K562 (cell line): ENCODE data around the gene SLC22A4. TPM values are rescaled to one million over a fixed set of nuclear protein-coding genes. Genes with fewer than 3 reads are reported as not detected.

Source experiments
- ATAC-seq: fragments of 200-7000 bp; cut with Tn5 transposase; 3 replicates; pipeline ENCODE4 v1.9.1; 2020; ENCODE audit warnings: moderate library complexity
- BruUV-seq: library from RNA; stranded (reverse); fragments of 400-500 nt; replicated peaks from 2 replicates; lab custom pipeline; 2021; lab: Mats Ljungman, UMichigan
- CTCF ChIA-PET: fragments of 300-600 bp; formaldehyde crosslinking; extraction: SDS; loops from one replicate; lab custom pipeline; 2021; ENCODE audit warnings: low intra/inter-chr PET ratio; lab: Yijun Ruan, JAX
- POLR2A ChIA-PET: fragments of 300-600, 350-650 bp; sonication (Branson Sonifier 250); formaldehyde crosslinking; extraction: SDS; loops from one replicate; lab custom pipeline; 2021; ENCODE audit warnings: antibody characterized with exemption, inconsistent platforms; lab: Yijun Ruan, JAX
- DNase-seq, 4 experiments: peaks; one replicate each; pipeline versions ENCODE4 v3.0.0 to v3.0.0-alpha.2; 2011 to 2018; ENCODE audit warnings: low spot score in 3 of 4, mixed read lengths in 3 of 4; ENCODE audit errors: extremely low read depth in 1 of 4
- FAIRE-seq: peaks from 2 replicates; lab custom pipeline; 2011; peaks lifted over from hg19 to GRCh38; lab: Jason Lieb, UNC
- H2AFZ ChIP-seq: 2 replicates; pipeline ENCODE4 v1.6.0; 2011; ENCODE audit warnings: low read depth, low read length, control low read depth, inconsistent platforms
- H3K27ac ChIP-seq: fragments of 200-600 bp; 3 replicates; pipeline ENCODE4 v1.8.0; 2011; ENCODE audit warnings: low read depth, mild to moderate bottlenecking, control low read depth, inconsistent platforms, low read length, moderate library complexity, mixed read lengths; ENCODE audit errors: extremely low read depth
- H3K27me3 ChIP-seq, 2 experiments: fragments of 300-600 bp in 1 of 2; 2 replicates in 1 of 2; 3 replicates in 1 of 2; pipeline versions ENCODE4 v1.6.0 to v1.8.0; 2011; ENCODE audit warnings: inconsistent platforms in 2 of 2, low read length in 2 of 2, mild to moderate bottlenecking in 1 of 2, mixed read lengths in 1 of 2, moderate library complexity in 1 of 2; ENCODE audit not compliant: control insufficient read depth in 2 of 2, insufficient read depth in 2 of 2
- H3K36me3 ChIP-seq: fragments of 300-600 bp; 3 replicates; pipeline ENCODE4 v1.8.0; 2011; ENCODE audit warnings: mild to moderate bottlenecking, low read length, inconsistent platforms; ENCODE audit not compliant: control insufficient read depth, insufficient read depth
- H3K4me1 ChIP-seq, 2 experiments: fragments of 200-600 bp in 1 of 2; replicated peaks in 1 of 2; 2 replicates in 1 of 2; 3 replicates in 1 of 2; pipeline versions ENCODE4 v1.5.1 to v1.8.0; 2011; ENCODE audit warnings: inconsistent platforms in 2 of 2, low read length in 2 of 2, mild to moderate bottlenecking in 1 of 2, mixed read lengths in 1 of 2, moderate library complexity in 1 of 2; ENCODE audit not compliant: control insufficient read depth in 2 of 2, insufficient read depth in 2 of 2
- H3K4me2 ChIP-seq: 2 replicates; pipeline ENCODE4 v1.6.1; 2011; ENCODE audit warnings: low read length, control low read depth, inconsistent platforms, mixed read lengths; ENCODE audit not compliant: insufficient read depth
- H3K4me3 ChIP-seq: fragments of 200-600 bp; sonication (generic), shearing (Covaris generic); 2 replicates; pipeline ENCODE4 v1.5.1; 2016; ENCODE audit warnings: control low read depth, inconsistent platforms
- H3K79me2 ChIP-seq: fragments of 200-600 bp; 3 replicates; pipeline ENCODE4 v1.8.0; 2011; ENCODE audit warnings: low read length, inconsistent platforms; ENCODE audit not compliant: control insufficient read depth, insufficient read depth
- H3K9ac ChIP-seq, 2 experiments: 2 replicates each; pipeline versions ENCODE4 v1.6.0 to v1.6.1; 2011; ENCODE audit warnings: low read depth in 2 of 2, low read length in 2 of 2, control low read depth in 1 of 2, inconsistent platforms in 1 of 2, mild to moderate bottlenecking in 1 of 2, mixed read lengths in 1 of 2; ENCODE audit not compliant: insufficient read depth in 1 of 2
- H3K9me1 ChIP-seq: one replicate; pipeline ENCODE4 v1.6.0; 2011; ENCODE audit warnings: inconsistent platforms, mild to moderate bottlenecking, low read length, moderate library complexity; ENCODE audit not compliant: control insufficient read depth, insufficient read depth
- H3K9me3 ChIP-seq: replicated peaks from 2 replicates; pipeline ENCODE4 v1.5.1; 2011; ENCODE audit warnings: low read depth, low read length, inconsistent platforms; ENCODE audit not compliant: control insufficient read depth, insufficient read depth
- H4K20me1 ChIP-seq: replicated peaks from 2 replicates; pipeline ENCODE4 v1.6.1; 2011; ENCODE audit warnings: low read length, inconsistent platforms, mixed read lengths; ENCODE audit not compliant: control insufficient read depth, insufficient read depth
- KDM4B ChIP-seq, 2 experiments: fragments of 450-650 bp in 1 of 2; sonication (generic) in 1 of 2; IDR thresholded peaks; 2 replicates each; pipeline ENCODE4 v1.6.1; 2016 to 2017; ENCODE audit warnings: borderline replicate concordance in 2 of 2, antibody characterized with exemption in 1 of 2, low read depth in 1 of 2, mild to moderate bottlenecking in 1 of 2
- MLX ChIP-seq, 2 experiments: fragments of 450-650 bp in 1 of 2; sonication (generic) in 1 of 2; formaldehyde crosslinking; conservative IDR thresholded peaks; 2 replicates each; pipeline versions ENCODE4 v1.4.0 to v1.8.1; 2020 to 2022; ENCODE audit warnings: mild to moderate bottlenecking in 1 of 2, missing genetic modification reagents in 1 of 2
- NFIC ChIP-seq: fragments of 450-650 bp; IDR thresholded peaks from 2 replicates; pipeline ENCODE4 v1.6.1; 2017; ENCODE audit warnings: mild to moderate bottlenecking, inconsistent platforms
- POLR2AphosphoS2 ChIP-seq: IDR thresholded peaks from 2 replicates; pipeline ENCODE4 v1.6.1; 2012; ENCODE audit warnings: low read length, improper control_type of control experiment
- ZBTB5 ChIP-seq: fragments of 450-650 bp; IDR thresholded peaks from 2 replicates; pipeline ENCODE4 v1.6.1; 2017; ENCODE audit warnings: antibody characterized with exemption
- WGBS: fragments of 100-300 bp; shearing (Covaris generic); methylation state at CpG from one replicate; pipeline ENCODE4 v1.1.6; 2016; ENCODE audit warnings: low coverage, mixed read lengths; ENCODE audit not compliant: insufficient coverage; ENCODE audit errors: missing lambda C conversion rate; 5-methylcytosine and 5-hydroxymethylcytosine counted together
- in situ Hi-C: fragments of 300-500 bp; cut with MboI; formaldehyde crosslinking; loops from 4 replicates; pipeline ENCODE4 v1.15.0; 2018; ENCODE audit warnings: inconsistent platforms, mixed read lengths
- intact Hi-C: fragments of 100-400 bp; cut with micrococcal nuclease; formaldehyde crosslinking; loops from 2 replicates; pipeline ENCODE4 v1.14.2; 2022
- polyA plus RNA-seq, 8 experiments: library from polyadenylated mRNA; depleted of rRNA in 4 of 8; stranded (reverse) in 5 of 8; unstranded in 3 of 8; fragments of >200 nt; fragmentation: Nextera tagmentation in 2 of 8; fragmentation: Illumina TruSeq in 1 of 8; extraction: Ambion mirVana in 2 of 8; extraction: Trizol in 1 of 8; gene quantifications; 2 replicates each; pipeline versions ENCODE4 v1.2.1 to v1.2.3, GENCODE V29; 2011 to 2014; ENCODE audit warnings: inconsistent platforms in 1 of 8, missing spikeins in 1 of 8
- total RNA-seq, 7 experiments: library from RNA; depleted of rRNA in 6 of 7; stranded (reverse); fragments of >200 nt in 6 of 7; fragmentation: Illumina TruSeq in 2 of 7; extraction: Trizol in 2 of 7; gene quantifications; 2 replicates each; pipeline versions ENCODE4 v1.2.1 to v1.2.3, GENCODE V29; 2011 to 2021; ENCODE audit warnings: low replicate concordance in 1 of 7
- TF ChIP-seq, protein P1 (sequence below): fragments of 450-650 bp; IDR thresholded peaks from 2 replicates; pipeline ENCODE4 v1.6.1; 2016; ENCODE audit warnings: low read depth

The SLC22A4 gene
- total and polyA plus RNA-seq, 9 of the 15 experiments (the other 6 are each of a cell fraction or from before 2014, with no cell fraction given) = 2.7 to 9.5 (median 6.2) TPM

- Histone ChIP-seq H3K9me3 (no peaks in the 10 kb centered on the region), H3K4me1 (peaks cover under 1 to 7% of the 10 kb centered on the region in 2 experiments; a peak in 4 of 5 replicates), H3K4me3 (no peak overlapping the region), H3K4me2 (no peak overlapping the region), H3K9ac (no peak overlapping the region), H3K27me3 (no peaks in the 10 kb centered on the region), H3K36me3 (peaks cover 38% of the 10 kb centered on the region), H3K27ac (no peak overlapping the region; the same call in 2 of the 3 replicates), H3K79me2 (no peaks in the 10 kb centered on the region), H3K9me1 (no peaks in the 10 kb centered on the region), H2AFZ (no peak overlapping the region), H4K20me1 (no peaks in the 10 kb centered on the region)
- no peak for FAIRE-seq
- WGBS = 67% methylated on average over 2 of the region's 2 CpGs
- intact Hi-C loops = no loop called here
- TF ChIP-seq NFIC (peak; percentile 31), KDM4B (IDR thresholded peaks at IDR 0.05; ENCODE audit: borderline replicate concordance in 2 of 2, low read depth in 1 of 2) (no peak), POLR2AphosphoS2 (no peak), ZBTB5 (no peak), MLX (CRISPR knock-in tag; conservative IDR thresholded peaks at IDR 0.05) (no peak)
- TF ChIP-seq, protein P1, sequence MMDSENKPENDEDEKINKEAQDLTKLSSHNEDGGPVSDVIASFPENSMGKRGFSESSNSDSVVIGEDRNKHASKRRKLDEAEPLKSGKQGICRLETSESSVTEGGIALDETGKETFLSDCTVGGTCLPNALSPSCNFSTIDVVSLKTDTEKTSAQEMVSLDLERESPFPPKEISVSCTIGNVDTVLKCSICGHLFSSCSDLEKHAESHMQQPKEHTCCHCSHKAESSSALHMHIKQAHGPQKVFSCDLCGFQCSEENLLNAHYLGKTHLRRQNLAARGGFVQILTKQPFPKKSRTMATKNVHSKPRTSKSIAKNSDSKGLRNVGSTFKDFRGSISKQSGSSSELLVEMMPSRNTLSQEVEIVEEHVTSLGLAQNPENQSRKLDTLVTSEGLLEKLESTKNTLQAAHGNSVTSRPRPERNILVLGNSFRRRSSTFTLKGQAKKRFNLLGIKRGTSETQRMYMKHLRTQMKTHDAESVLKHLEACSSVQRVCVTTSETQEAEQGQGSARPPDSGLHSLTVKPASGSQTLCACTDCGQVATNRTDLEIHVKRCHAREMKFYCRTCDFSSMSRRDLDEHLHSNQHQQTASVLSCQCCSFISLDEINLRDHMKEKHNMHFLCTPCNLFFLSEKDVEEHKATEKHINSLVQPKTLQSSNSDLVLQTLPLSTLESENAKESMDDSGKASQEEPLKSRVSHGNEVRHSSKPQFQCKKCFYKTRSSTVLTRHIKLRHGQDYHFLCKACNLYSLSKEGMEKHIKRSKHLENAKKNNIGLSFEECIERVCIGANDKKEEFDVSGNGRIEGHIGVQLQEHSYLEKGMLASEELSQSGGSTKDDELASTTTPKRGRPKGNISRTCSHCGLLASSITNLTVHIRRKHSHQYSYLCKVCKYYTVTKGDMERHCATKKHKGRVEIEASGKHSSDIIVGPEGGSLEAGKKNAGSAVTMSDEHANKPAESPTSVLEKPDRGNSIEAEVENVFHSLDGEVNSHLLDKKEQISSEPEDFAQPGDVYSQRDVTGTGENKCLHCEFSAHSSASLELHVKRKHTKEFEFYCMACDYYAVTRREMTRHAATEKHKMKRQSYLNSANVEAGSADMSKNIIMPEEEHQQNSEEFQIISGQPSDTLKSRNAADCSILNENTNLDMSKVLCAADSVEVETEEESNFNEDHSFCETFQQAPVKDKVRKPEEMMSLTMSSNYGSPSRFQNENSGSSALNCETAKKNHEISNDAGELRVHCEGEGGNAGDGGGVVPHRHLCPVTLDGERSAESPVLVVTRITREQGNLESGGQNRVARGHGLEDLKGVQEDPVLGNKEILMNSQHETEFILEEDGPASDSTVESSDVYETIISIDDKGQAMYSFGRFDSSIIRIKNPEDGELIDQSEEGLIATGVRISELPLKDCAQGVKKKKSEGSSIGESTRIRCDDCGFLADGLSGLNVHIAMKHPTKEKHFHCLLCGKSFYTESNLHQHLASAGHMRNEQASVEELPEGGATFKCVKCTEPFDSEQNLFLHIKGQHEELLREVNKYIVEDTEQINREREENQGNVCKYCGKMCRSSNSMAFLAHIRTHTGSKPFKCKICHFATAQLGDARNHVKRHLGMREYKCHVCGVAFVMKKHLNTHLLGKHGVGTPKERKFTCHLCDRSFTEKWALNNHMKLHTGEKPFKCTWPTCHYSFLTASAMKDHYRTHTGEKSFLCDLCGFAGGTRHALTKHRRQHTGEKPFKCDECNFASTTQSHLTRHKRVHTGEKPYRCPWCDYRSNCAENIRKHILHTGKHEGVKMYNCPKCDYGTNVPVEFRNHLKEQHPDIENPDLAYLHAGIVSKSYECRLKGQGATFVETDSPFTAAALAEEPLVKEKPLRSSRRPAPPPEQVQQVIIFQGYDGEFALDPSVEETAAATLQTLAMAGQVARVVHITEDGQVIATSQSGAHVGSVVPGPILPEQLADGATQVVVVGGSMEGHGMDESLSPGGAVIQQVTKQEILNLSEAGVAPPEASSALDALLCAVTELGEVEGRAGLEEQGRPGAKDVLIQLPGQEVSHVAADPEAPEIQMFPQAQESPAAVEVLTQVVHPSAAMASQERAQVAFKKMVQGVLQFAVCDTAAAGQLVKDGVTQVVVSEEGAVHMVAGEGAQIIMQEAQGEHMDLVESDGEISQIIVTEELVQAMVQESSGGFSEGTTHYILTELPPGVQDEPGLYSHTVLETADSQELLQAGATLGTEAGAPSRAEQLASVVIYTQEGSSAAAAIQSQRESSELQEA = no peak
- DNase-seq = no peak
- ChIA-PET POLR2A (interaction anchor here (0.6 kb wide), 1 partner anchor 27 kb away, joined by 3 read pairs; no protein-coding TSS in a partner anchor), CTCF (no interaction called here)
- in situ Hi-C loops = no loop called here
- ATAC-seq = no peak
- no TSS peak for BruUV-seq
Measured at GRCh38 chr5:132327252-132327955, 33.2 kb downstream of the SLC22A4 start.
